DMS 273 (cell line): ENCODE measurements around the gene MAPK8IP2.

ENCODE experiments used
- DNase-seq: peaks from one replicate; lab custom pipeline; 2025; ENCODE audit not compliant: unreplicated experiment; lab: John Stamatoyannopoulos, UW

Gene MAPK8IP2

GRCh38 chr22:50575426-50575941, 25.1 kb upstream of the MAPK8IP2 start:
- DNase-seq = no peak

- DNase-seq = peak; percentile 81
Measured at GRCh38 chr22:50576070-50576469, 24.5 kb upstream of the MAPK8IP2 start.

- no peak for DNase-seq
Measured at GRCh38 chr22:50576806-50577696, 23.5 kb upstream of the MAPK8IP2 start.

- DNase-seq = no peak
Measured at GRCh38 chr22:50577697-50577986, 23.0 kb upstream of the MAPK8IP2 start.

- DNase-seq = no peak
Measured at GRCh38 chr22:50577987-50578775, 22.4 kb upstream of the MAPK8IP2 start, which contains the start of gene CPT1B. CPT1B (minus strand) TSS chr22:50578427; CDS start chr22:50577915, 512 bp downstream.

GRCh38 chr22:50578776-50579310, 21.8 kb upstream of the MAPK8IP2 start:
- no peak for DNase-seq

- DNase-seq = no peak
Measured at GRCh38 chr22:50579752-50580151, 20.8 kb upstream of the MAPK8IP2 start.

- DNase-seq = no peak
Measured at GRCh38 chr22:50581031-50581949, 19.3 kb upstream of the MAPK8IP2 start.

- peak; percentile 66 for DNase-seq
Measured at GRCh38 chr22:50581950-50582492, 18.6 kb upstream of the MAPK8IP2 start.

- DNase-seq = peak; percentile 98
Measured at GRCh38 chr22:50582493-50583293, 17.9 kb upstream of the MAPK8IP2 start, which contains the start of gene CHKB. CHKB (minus strand) TSS chr22:50582849; CDS start chr22:50582781, 68 bp downstream.

- DNase-seq = no peak
Measured at GRCh38 chr22:50583294-50583861, 17.2 kb upstream of the MAPK8IP2 start.

GRCh38 chr22:50584106-50585096, 16.2 kb upstream of the MAPK8IP2 start:
- DNase-seq = no peak

GRCh38 chr22:50585238-50585637, 15.4 kb upstream of the MAPK8IP2 start:
- no peak for DNase-seq

- DNase-seq = no peak
Measured at GRCh38 chr22:50585781-50586180, 14.8 kb upstream of the MAPK8IP2 start.

- DNase-seq = no peak
Measured at GRCh38 chr22:50586416-50586815, 14.2 kb upstream of the MAPK8IP2 start.

GRCh38 chr22:50587407-50587806, 13.2 kb upstream of the MAPK8IP2 start:
- no peak for DNase-seq

GRCh38 chr22:50595189-50595588, 5.4 kb upstream of the MAPK8IP2 start:
- no peak for DNase-seq

- DNase-seq = no peak
Measured at GRCh38 chr22:50597097-50597496, 3.5 kb upstream of the MAPK8IP2 start.
